Nephron progenitor cell (in vitro differentiated cells): ENCODE results near the gene STH.

Experiments used
- DNase-seq: peaks from one replicate; pipeline ENCODE4 v3.0.0; 2021
- H3K27ac Mint-ChIP-seq: 2 replicates; pipeline ENCODE4 v1.8.0; 2021; ENCODE audit warnings: mild to moderate bottlenecking, moderate library complexity, mixed read lengths
- H3K27me3 Mint-ChIP-seq: 2 replicates; pipeline ENCODE4 v1.8.0; 2021; ENCODE audit warnings: mild to moderate bottlenecking, low read depth, mixed read lengths; ENCODE audit not compliant: poor library complexity
- H3K36me3 Mint-ChIP-seq: 2 replicates; pipeline ENCODE4 v1.8.0; 2021; ENCODE audit warnings: low read depth, mixed read lengths
- H3K4me1 Mint-ChIP-seq: 2 replicates; pipeline ENCODE4 v1.8.0; 2021; ENCODE audit warnings: mixed read lengths
- H3K4me3 Mint-ChIP-seq: 2 replicates; pipeline ENCODE4 v1.8.0; 2021; ENCODE audit warnings: mild to moderate bottlenecking, moderate library complexity, mixed read lengths
- H3K9me3 Mint-ChIP-seq: 2 replicates; pipeline ENCODE4 v1.8.0; 2021; ENCODE audit warnings: mild to moderate bottlenecking, moderate library complexity, mixed read lengths
- CTCF ChIP-seq: fragments of 200-600 bp; sonication (generic); IDR thresholded peaks from 2 replicates; pipeline ENCODE4 v1.5.0; 2021; ENCODE audit warnings: antibody characterized with exemption

The STH gene

GRCh38 chr17:45969726-45970125, 29.3 kb upstream of the STH start:
- no peak overlapping the region for H3K27ac Mint-ChIP-seq
- peaks cover 3% of the 10 kb centered on the region for H3K9me3 Mint-ChIP-seq
- no peak for DNase-seq
- H3K4me1 Mint-ChIP-seq, result peaks cover 11% of the 10 kb centered on the region
- H3K36me3 Mint-ChIP-seq, result no peaks in the 10 kb centered on the region
- no peak overlapping the region for H3K4me3 Mint-ChIP-seq
- no peak for TF ChIP-seq CTCF
- peaks cover 53% of the 10 kb centered on the region for H3K27me3 Mint-ChIP-seq

- H3K4me3 Mint-ChIP-seq, result no peak overlapping the region
- no peaks in the 10 kb centered on the region for H3K36me3 Mint-ChIP-seq
These were observed 28.4 kb upstream of the STH start for GRCh38 chr17:45970659-45971058.

DNA sequence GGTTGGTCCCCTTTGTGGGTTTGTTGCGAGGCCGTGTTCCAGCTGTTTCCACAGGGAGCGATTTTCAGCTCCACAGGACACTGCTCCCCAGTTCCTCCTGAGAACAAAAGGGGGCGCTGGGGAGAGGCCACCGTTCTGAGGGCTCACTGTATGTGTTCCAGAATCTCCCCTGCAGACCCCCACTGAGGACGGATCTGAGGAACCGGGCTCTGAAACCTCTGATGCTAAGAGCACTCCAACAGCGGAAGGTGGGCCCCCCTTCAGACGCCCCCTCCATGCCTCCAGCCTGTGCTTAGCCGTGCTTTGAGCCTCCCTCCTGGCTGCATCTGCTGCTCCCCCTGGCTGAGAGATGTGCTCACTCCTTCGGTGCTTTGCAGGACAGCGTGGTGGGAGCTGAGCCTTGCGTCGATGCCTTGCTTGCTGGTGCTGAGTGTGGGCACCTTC, 27.3 kb upstream of the STH start:
- peaks cover 40% of the 10 kb centered on the region for H3K27me3 Mint-ChIP-seq
- H3K36me3 Mint-ChIP-seq, result no peaks in the 10 kb centered on the region
- no peak overlapping the region for H3K4me3 Mint-ChIP-seq
- peaks cover 30% of the 10 kb centered on the region for H3K4me1 Mint-ChIP-seq
- DNase-seq, result no peak
- no peak overlapping the region for H3K27ac Mint-ChIP-seq
- H3K9me3 Mint-ChIP-seq, result peaks cover 3% of the 10 kb centered on the region
- TF ChIP-seq CTCF, result peak; percentile 23

More at GRCh38 chr17:45970659-45971058, 28.4 kb upstream of the STH start:
- Mint-ChIP-seq H3K4me1 (peaks cover 20% of the 10 kb centered on the region), H3K27ac (no peak overlapping the region), H3K27me3 (peaks cover 45% of the 10 kb centered on the region), H3K9me3 (peaks cover 3% of the 10 kb centered on the region)
- TF ChIP-seq CTCF, result no peak
- DNase-seq, result no peak

DNA sequence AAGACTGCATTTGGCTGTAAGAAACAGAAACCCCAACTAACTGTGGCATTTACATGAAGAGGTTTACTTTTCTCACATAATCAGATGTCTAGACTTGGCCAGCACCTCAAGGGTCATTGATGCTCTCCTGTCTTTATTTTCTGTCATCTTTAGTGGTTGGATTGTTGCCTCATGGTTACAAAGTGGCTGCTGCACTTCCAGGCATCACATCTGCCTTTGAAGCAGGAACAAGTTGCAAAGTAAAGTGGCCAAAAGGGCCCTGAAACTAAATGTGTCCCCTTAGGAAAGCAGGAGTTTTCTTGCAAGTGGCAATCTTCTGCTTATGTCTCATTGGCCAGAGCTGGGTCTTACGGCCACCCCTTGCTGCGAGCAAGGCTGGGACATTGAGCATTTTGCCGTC, 26.5 kb upstream of the STH start:
- Mint-ChIP-seq H3K27ac (no peak overlapping the region), H3K4me1 (peaks cover 35% of the 10 kb centered on the region), H3K36me3 (no peaks in the 10 kb centered on the region)

GRCh38 chr17:45973099-45973780, 25.8 kb upstream of the STH start:
- Mint-ChIP-seq H3K27me3 (peaks cover 27% of the 10 kb centered on the region), H3K27ac (no peak overlapping the region), H3K4me3 (no peak overlapping the region), H3K9me3 (peaks cover 3% of the 10 kb centered on the region), H3K36me3 (no peaks in the 10 kb centered on the region), H3K4me1 (peaks cover 42% of the 10 kb centered on the region)
- TF ChIP-seq CTCF, result no peak
- no peak for DNase-seq

More for the DNA sequence above, 26.5 kb upstream of the STH start:
- Mint-ChIP-seq H3K9me3 (peaks cover 3% of the 10 kb centered on the region), H3K27me3 (peaks cover 34% of the 10 kb centered on the region), H3K4me3 (no peak overlapping the region)
- TF ChIP-seq CTCF, result no peak
- no peak for DNase-seq
